ENCODE data around the gene KASH5. TPM values are rescaled to one million over a fixed set of nuclear protein-coding genes. Genes with fewer than 3 reads are reported as not detected.

Gene KASH5
- total and polyA plus RNA-seq, 2 of the 8 experiments (the other 6 are each of a cell fraction or from before 2014, with no cell fraction given), result 0.05 to 0.19 TPM

- H2AFZ ChIP-seq (ENCODE audit: low read length), result no peak within 1 kb of the TSS
- 0 out of 2 replicates have a peak within 1 kb of the TSS, but pooled peaks have one; percentile 81 for H2BK15ac ChIP-seq (ENCODE audit: low read length)
- H3K14ac ChIP-seq (ENCODE audit: insufficient read length), result no peak within 1 kb of the TSS
- CTCF ChIA-PET (ENCODE audit: partially characterized antibody), result interaction anchor here (1.3 to 1.5 kb wide), 2 partner anchors 12 to 74 kb away, joined by 3 to 4 read pairs; no protein-coding TSS in a partner anchor
- peaks cover 8% of the 10 kb centered on the region; the same call in 1 of the 2 replicates for H3K23me2 ChIP-seq (ENCODE audit: low read depth, low read length)
- H3K18ac ChIP-seq (ENCODE audit: extremely low read depth, low read length), result peak within 1 kb of the TSS; percentile 100
- H3K56ac ChIP-seq (replicated peaks; ENCODE audit: insufficient read length, low read depth, low read length), result peak within 1 kb of the TSS; percentile 96
- H3K4me1 ChIP-seq (replicated peaks in 1 of 4; ENCODE audit: control insufficient read depth in 3 of 4, insufficient read depth in 4 of 4, low read length in 3 of 4), result peaks cover 0 to 16% (median 9%) of the 10 kb centered on the region in 4 experiments; a peak in 5 of 7 replicates
- peak within 1 kb of the TSS; percentile 94 for H3K27ac ChIP-seq (ENCODE audit: low read depth, low read length)
- no peak within 1 kb of the TSS for H2BK20ac ChIP-seq (ENCODE audit: low read length)
- H4K5ac ChIP-seq (ENCODE audit: insufficient read length, low read depth, low read length), result peak within 1 kb of the TSS; percentile 93
- H4K91ac ChIP-seq (replicated peaks; ENCODE audit: insufficient read length, low read length), result peak within 1 kb of the TSS; percentile 95
- no peaks in the 10 kb centered on the region for H3K27me3 ChIP-seq (replicated peaks in 1 of 4; ENCODE audit: control insufficient read depth in 3 of 4, extremely low read depth in 1 of 4, insufficient read depth in 3 of 4, low read length in 3 of 4)
- FAIRE-seq, result no peak
- peaks cover 13 to 25% (median 16%) of the 10 kb centered on the region in 4 experiments for H3K36me3 ChIP-seq (ENCODE audit: control insufficient read depth in 2 of 4, insufficient read depth in 4 of 4, low read length in 3 of 4)
- peaks cover 3 to 31% of the 10 kb centered on the region in 2 experiments; a peak in 3 of 4 replicates for H3K79me2 ChIP-seq (ENCODE audit: control insufficient read depth in 1 of 2, insufficient read depth in 2 of 2, low read length in 2 of 2)
- H3K9ac ChIP-seq (replicated peaks in 1 of 4; ENCODE audit: extremely low read depth in 1 of 4, low read depth in 3 of 4, low read length in 3 of 4), result peak within 1 kb of the TSS; percentile 84 to 99 (median 97)
- peak within 1 kb of the TSS; percentile 79 to 91 for H3K4me2 ChIP-seq (ENCODE audit: insufficient read depth in 1 of 2, low read depth in 2 of 2, low read length in 2 of 2)
- DNase-seq (ENCODE audit: low read depth in 1 of 2, low spot score in 2 of 2), result peak in 1 of 2 experiments; percentile 79
- H2BK120ac ChIP-seq (replicated peaks; ENCODE audit: low read depth, low read length), result peak within 1 kb of the TSS; percentile 67
- peaks cover 10% of the 10 kb centered on the region for H3K79me1 ChIP-seq (ENCODE audit: low read depth, low read length)
- 0% methylated on average over 39 of the region's 52 CpGs; no CpG with 5 or more reads in 1 of the 2 experiments for WGBS, 2 experiments (ENCODE audit: extremely low coverage in 1 of 2, insufficient coverage in 1 of 2, insufficient read length in 1 of 2, insufficient replicate concordance in 2 of 2, low coverage in 1 of 2, low lambda C conversion rate in 2 of 2, missing lambda C conversion rate in 1 of 2)
- H2AK5ac ChIP-seq (ENCODE audit: low read depth, low read length), result peak within 1 kb of the TSS; percentile 94; the same call in 1 of the 2 replicates
- H2BK5ac ChIP-seq (ENCODE audit: low read depth, low read length), result peak within 1 kb of the TSS; percentile 93
- no peak within 1 kb of the TSS for H3K23ac ChIP-seq (ENCODE audit: insufficient read length)
- POLR2A ChIA-PET (ENCODE audit: partially characterized antibody), result interaction anchor here (0.6 to 7.0 kb wide), 18 partner anchors 9 to 314 kb away, joined by 3 to 112 read pairs (median 3); partner anchors contain the start of genes ALDH16A1, CD37 and RPS11
- H4K8ac ChIP-seq (ENCODE audit: extremely low read depth, insufficient read depth, low read length), result peak within 1 kb of the TSS; percentile 96; the same call in 1 of the 2 replicates
- H3K4ac ChIP-seq (replicated peaks; ENCODE audit: insufficient read length, low read depth, low read length), result peak within 1 kb of the TSS; percentile 98
- peaks cover 3% of the 10 kb centered on the region in 2 experiments for H4K20me1 ChIP-seq (replicated peaks in 1 of 2; ENCODE audit: control insufficient read depth in 1 of 2, insufficient read depth in 2 of 2, low read length in 2 of 2)
- peak within 1 kb of the TSS; percentile 92 to 95 (median 93) for H3K4me3 ChIP-seq (ENCODE audit: extremely low read depth in 1 of 4, insufficient read depth in 2 of 4, low read depth in 3 of 4, low read length in 4 of 4)
- H2BK12ac ChIP-seq (ENCODE audit: low read depth, low read length), result 0 out of 2 replicates have a peak within 1 kb of the TSS, but pooled peaks have one; percentile 50
- H3K9me3 ChIP-seq (ENCODE audit: insufficient read depth in 2 of 2, low read depth in 1 of 2, low read length in 1 of 2), result no peaks in the 10 kb centered on the region
- peak; percentile 71 for TF ChIP-seq POLR2AphosphoS5 (IDR thresholded peaks at IDR 0.05; ENCODE audit: low read depth, low read length)
- no peak for TF ChIP-seq ASH2L (IDR thresholded peaks at IDR 0.05; ENCODE audit: low read length)
- no peak for TF ChIP-seq EP300 (IDR thresholded peaks at IDR 0.05; ENCODE audit: borderline replicate concordance in 1 of 2, low read depth in 2 of 2, low read length in 2 of 2)
- TF ChIP-seq MAX (IDR thresholded peaks at IDR 0.05), result no peak
- TF ChIP-seq TBP (IDR thresholded peaks at IDR 0.05; ENCODE audit: low read depth, low read length), result 0 out of 2 replicates have a peak, but pooled peaks have one; percentile 25
- TF ChIP-seq PHF8 (conservative IDR thresholded peaks at IDR 0.05; ENCODE audit: low read depth, low read length), result peak; percentile 77
- TF ChIP-seq KDM4A (IDR thresholded peaks at IDR 0.05; ENCODE audit: low read depth, low read length, severe bottlenecking), result peak; percentile 37
- TF ChIP-seq JUND (IDR thresholded peaks at IDR 0.05; ENCODE audit: low read length), result no peak
- TF ChIP-seq CREB1 (IDR thresholded peaks at IDR 0.05), result no peak
- TF ChIP-seq NANOG (IDR thresholded peaks at IDR 0.05; ENCODE audit: insufficient read depth, low read depth, low read length, poor library complexity, severe bottlenecking), result no peak
Measured at GRCh38 chr19:49362048-49362928, 25.8 kb upstream of the KASH5 start, which contains the start of gene TEAD2. TEAD2 (minus strand) TSS chr19:49362416; CDS start chr19:49360075, 2,341 bp downstream.
